Nephron (organoid): ENCODE results near the gene RTTN.

Experiments
- H3K27ac Mint-ChIP-seq, 3 experiments: 2 replicates each; pipeline ENCODE4 v1.8.0; 2020; ENCODE audit warnings: mixed read lengths in 3 of 3, mild to moderate bottlenecking in 2 of 3, moderate library complexity in 1 of 3
- H3K27me3 Mint-ChIP-seq: 2 replicates; pipeline ENCODE4 v1.8.0; 2021; ENCODE audit warnings: low read depth, mild to moderate bottlenecking, moderate library complexity, mixed read lengths
- H3K36me3 Mint-ChIP-seq: 2 replicates; pipeline ENCODE4 v1.8.0; 2020; ENCODE audit warnings: low read depth, mixed read lengths
- H3K4me1 Mint-ChIP-seq: 2 replicates; pipeline ENCODE4 v1.8.0; 2020; ENCODE audit warnings: mixed read lengths
- H3K4me3 Mint-ChIP-seq, 3 experiments: 2 replicates each; pipeline ENCODE4 v1.8.0; 2020; ENCODE audit warnings: mild to moderate bottlenecking in 3 of 3, mixed read lengths in 3 of 3, moderate library complexity in 2 of 3
- H3K9me3 Mint-ChIP-seq: 2 replicates; pipeline ENCODE4 v1.8.0; 2020; ENCODE audit warnings: mixed read lengths
- CTCF ChIP-seq, 3 experiments: fragments of 200-600 bp; sonication (generic); IDR thresholded peaks; one replicate each; pipeline ENCODE4 v1.5.0; 2021; ENCODE audit warnings: antibody characterized with exemption in 3 of 3; ENCODE audit not compliant: unreplicated experiment in 3 of 3

The RTTN gene

DNA sequence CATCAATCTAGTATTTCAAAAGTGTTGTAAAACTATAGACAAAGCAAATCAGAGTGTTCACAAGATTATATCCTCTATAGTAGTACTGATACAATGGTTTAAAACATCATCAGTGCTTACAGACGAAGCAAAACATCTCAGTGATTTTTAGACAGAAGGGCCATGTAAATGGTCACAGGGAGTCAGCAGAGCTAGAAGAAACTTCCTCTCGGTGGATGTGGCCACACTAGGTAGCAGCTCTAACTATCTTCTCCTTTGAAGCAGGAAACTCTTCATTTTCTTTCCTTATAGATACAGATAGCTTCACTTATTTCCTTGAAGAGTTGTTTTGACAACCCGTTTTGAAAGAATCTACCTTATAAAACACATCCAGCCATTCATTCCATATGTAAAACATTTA, 177.4 kb downstream of the RTTN start:
- Mint-ChIP-seq H3K27ac (no peak overlapping the region), H3K9me3 (no peaks in the 10 kb centered on the region), H3K27me3 (no peaks in the 10 kb centered on the region), H3K4me3 (no peak overlapping the region), H3K36me3 (peaks cover 35% of the 10 kb centered on the region), H3K4me1 (no peaks in the 10 kb centered on the region)
- no peak for TF ChIP-seq CTCF (IDR thresholded peaks at IDR 0.05; ENCODE audit: unreplicated experiment in 3 of 3)

DNA sequence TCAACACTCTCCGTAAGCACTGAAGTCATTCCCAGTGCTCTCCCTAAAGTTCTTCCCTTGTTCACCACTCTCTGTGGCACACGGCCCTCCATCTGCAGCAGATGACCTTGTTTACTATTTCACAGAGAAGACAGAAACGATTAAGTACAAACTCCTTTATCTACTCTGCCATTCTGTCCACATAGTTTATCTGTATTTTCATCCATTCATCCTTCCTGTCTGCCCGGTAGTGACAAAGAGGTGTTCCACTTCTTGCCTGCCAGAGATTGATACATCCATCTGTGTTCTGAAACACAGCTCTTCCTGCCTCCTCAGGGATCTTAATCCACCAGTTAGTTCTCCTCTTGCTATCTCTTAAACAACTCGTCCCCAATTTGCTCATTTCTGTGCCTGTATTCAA, 179.9 kb downstream of the RTTN start:
- Mint-ChIP-seq H3K4me1 (no peaks in the 10 kb centered on the region), H3K27me3 (no peaks in the 10 kb centered on the region), H3K27ac (no peak overlapping the region), H3K4me3 (no peak overlapping the region), H3K36me3 (peaks cover 43% of the 10 kb centered on the region), H3K9me3 (no peaks in the 10 kb centered on the region)
- TF ChIP-seq CTCF (IDR thresholded peaks at IDR 0.05; ENCODE audit: unreplicated experiment in 3 of 3) = no peak

DNA sequence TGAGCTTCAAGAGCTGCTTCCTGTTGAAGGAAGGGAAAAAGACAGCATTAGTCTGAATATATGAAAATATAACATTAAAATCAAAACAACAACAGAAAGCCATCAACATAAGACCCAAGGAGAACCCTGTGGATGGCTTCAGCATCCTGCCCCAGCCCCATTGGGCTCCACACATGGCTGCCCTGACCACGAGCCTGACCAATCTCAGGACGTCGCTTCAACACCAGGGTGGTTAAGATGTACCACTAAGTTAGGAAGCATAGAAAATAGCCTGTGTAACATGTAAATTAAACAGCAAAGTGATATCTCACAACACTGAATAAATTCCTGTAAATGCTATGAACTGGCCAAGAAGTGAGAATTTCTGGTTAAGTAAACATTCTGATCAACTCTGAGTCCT, 180.7 kb downstream of the RTTN start:
- Mint-ChIP-seq H3K4me3 (no peak overlapping the region), H3K4me1 (no peaks in the 10 kb centered on the region), H3K36me3 (peaks cover 45% of the 10 kb centered on the region), H3K27ac (no peak overlapping the region), H3K9me3 (no peaks in the 10 kb centered on the region), H3K27me3 (no peaks in the 10 kb centered on the region)
- TF ChIP-seq CTCF (IDR thresholded peaks at IDR 0.05; ENCODE audit: unreplicated experiment in 3 of 3) = no peak

GRCh38 chr18:70024093-70024492, 181.4 kb downstream of the RTTN start:
- no peaks in the 10 kb centered on the region for H3K4me1 Mint-ChIP-seq
- no peak for TF ChIP-seq CTCF (IDR thresholded peaks at IDR 0.05; ENCODE audit: unreplicated experiment in 3 of 3)
- H3K4me3 Mint-ChIP-seq = no peak overlapping the region
- no peak overlapping the region for H3K27ac Mint-ChIP-seq
- no peaks in the 10 kb centered on the region for H3K9me3 Mint-ChIP-seq
- peaks cover 45% of the 10 kb centered on the region for H3K36me3 Mint-ChIP-seq
- H3K27me3 Mint-ChIP-seq = no peaks in the 10 kb centered on the region

DNA sequence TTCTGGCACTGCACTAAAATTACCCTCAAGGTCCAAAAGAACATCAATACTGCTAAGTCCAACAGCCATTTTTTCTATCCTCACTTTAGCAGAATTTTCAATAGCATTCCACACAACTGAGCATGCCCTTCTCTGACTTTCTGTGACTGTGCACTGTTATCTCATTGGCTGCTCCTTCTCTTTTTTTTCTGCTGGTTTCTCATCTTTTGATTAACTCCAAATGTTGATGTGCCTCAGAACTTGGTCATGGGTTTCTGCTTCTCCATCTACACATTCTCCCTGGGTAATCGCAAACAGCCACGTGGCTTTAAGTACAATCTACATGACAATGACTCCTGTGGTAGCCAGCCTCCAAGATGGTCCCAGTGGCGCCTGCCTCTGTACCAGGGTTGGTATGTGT, 182.9 kb downstream of the RTTN start:
- Mint-ChIP-seq H3K4me3 (no peak overlapping the region), H3K27me3 (no peaks in the 10 kb centered on the region), H3K9me3 (no peaks in the 10 kb centered on the region), H3K36me3 (peaks cover 47% of the 10 kb centered on the region), H3K27ac (no peak overlapping the region), H3K4me1 (no peaks in the 10 kb centered on the region)
- no peak for TF ChIP-seq CTCF (IDR thresholded peaks at IDR 0.05; ENCODE audit: unreplicated experiment in 3 of 3)

DNA sequence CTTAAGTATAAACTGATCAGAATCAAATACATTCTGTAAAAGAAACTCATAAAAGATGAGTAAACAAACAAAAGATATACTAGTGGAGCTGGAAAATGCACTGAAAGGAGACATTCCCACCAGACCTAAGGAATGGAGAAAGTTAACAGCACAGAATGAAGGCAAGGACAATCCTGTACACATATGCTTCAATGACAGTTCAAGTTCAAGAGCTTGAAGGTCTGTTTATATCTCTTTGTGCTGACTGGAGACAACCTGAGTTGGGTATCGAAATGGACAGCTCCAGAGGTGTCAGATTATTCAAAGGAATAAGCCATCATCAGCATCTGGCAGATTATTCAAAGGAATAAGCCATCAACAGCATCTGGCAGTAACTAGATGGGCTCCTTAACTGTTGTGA, 184.0 kb downstream of the RTTN start:
- no peak for TF ChIP-seq CTCF (IDR thresholded peaks at IDR 0.05; ENCODE audit: unreplicated experiment in 3 of 3)
- H3K27ac Mint-ChIP-seq = no peak overlapping the region
- H3K36me3 Mint-ChIP-seq = peaks cover 50% of the 10 kb centered on the region
- no peak overlapping the region for H3K4me3 Mint-ChIP-seq
- H3K27me3 Mint-ChIP-seq = no peaks in the 10 kb centered on the region
- no peaks in the 10 kb centered on the region for H3K4me1 Mint-ChIP-seq
- H3K9me3 Mint-ChIP-seq = no peaks in the 10 kb centered on the region
